ENCODE measurements around the gene POLDIP3.

GRCh38 chr22:42654436-42655073 lies 39.9 kb upstream of the POLDIP3 start:
- TF ChIP-seq POLR2A (IDR thresholded peaks at IDR 0.05) (no peak), CTCF (IDR thresholded peaks at IDR 0.05) (no peak), EP300 (IDR thresholded peaks at IDR 0.05) (no peak), POLR2AphosphoS5 (IDR thresholded peaks at IDR 0.05) (no peak)

All from sigmoid colon (tissue), 4 donors.